Right lung (tissue), 10 donors: ENCODE data around the gene SMYD1. TPM values are rescaled to one million over a fixed set of nuclear protein-coding genes. Genes with fewer than 3 reads are reported as not detected.
A peak's percentile ranks its signal among the peaks of the same experiment; 100 is the strongest.
"Not testable (repeated sequence)": the region's sequence is repeated elsewhere in the genome, so short reads cannot be mapped to it uniquely, and the experiment has no call there.

ENCODE experiments used
- DNase-seq, 2 donors: peaks; one replicate each; pipeline ENCODE4 v3.0.0-alpha.2; 2013
- long read RNA-seq, 8 donors: transcript quantifications; one replicate each; lab custom pipeline, GENCODE V29; 2026
- polyA plus RNA-seq, 5 donors: library from polyadenylated mRNA; unstranded; fragments of 120-200 nt; gene quantifications; one replicate each; pipeline versions ENCODE4 v1.2.1 to v1.2.3, GENCODE V29; 2013; ENCODE audit warnings: inconsistent platforms in 1 of 5, low replicate concordance in 1 of 5; ENCODE audit not compliant: insufficient read length in 5 of 5, insufficient read depth in 1 of 5

Gene SMYD1
- polyA plus RNA-seq: 10 to 100 TPM in 1 of 5 donors, under 1 TPM in 3, not detected in 1; 0.06 to 10.6 (median 0.28) TPM
- long read RNA-seq, donor 1: 0 reads
- long read RNA-seq, donor 2: 0 reads
- long read RNA-seq, donor 3: 0 reads
- long read RNA-seq, donor 4: 0 reads
- long read RNA-seq, donor 5, full-length matches to known transcripts: 1 of 1 reads
- long read RNA-seq, donor 5, partial matches to known transcripts: 0 of 1 reads
- long read RNA-seq, donor 5, other reads (novel, unspliced or antisense): 0 of 1 reads
- long read RNA-seq, donor 6: 0 reads
- long read RNA-seq, donor 7, full-length matches to known transcripts: 1 of 1 reads
- long read RNA-seq, donor 7, partial matches to known transcripts: 0 of 1 reads
- long read RNA-seq, donor 7, other reads (novel, unspliced or antisense): 0 of 1 reads
- long read RNA-seq, donor 8: 0 reads

DNA sequence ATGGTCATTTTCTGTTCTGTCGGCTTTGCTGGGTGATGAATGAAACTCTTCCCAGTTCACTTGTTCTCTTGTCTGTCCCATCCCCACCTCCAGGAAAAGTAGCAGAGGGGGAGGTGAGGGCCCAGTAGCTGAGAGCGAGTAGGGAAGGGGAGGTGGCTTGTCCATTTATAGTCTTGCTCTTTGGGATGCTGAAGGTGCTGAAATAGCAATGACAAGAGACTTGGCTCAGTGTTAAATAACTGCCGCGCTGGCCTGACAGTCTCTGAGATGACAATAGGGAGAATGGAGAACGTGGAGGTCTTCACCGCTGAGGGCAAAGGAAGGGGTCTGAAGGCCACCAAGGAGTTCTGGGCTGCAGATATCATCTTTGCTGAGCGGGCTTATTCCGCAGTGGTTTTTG, at the start of gene SMYD1:
Gene SMYD1 (plus strand): TSS at position 228 of the 400 bp plus-strand sequence. CDS start 40 bp downstream, at position 268.
- DNase-seq: no peak

DNA sequence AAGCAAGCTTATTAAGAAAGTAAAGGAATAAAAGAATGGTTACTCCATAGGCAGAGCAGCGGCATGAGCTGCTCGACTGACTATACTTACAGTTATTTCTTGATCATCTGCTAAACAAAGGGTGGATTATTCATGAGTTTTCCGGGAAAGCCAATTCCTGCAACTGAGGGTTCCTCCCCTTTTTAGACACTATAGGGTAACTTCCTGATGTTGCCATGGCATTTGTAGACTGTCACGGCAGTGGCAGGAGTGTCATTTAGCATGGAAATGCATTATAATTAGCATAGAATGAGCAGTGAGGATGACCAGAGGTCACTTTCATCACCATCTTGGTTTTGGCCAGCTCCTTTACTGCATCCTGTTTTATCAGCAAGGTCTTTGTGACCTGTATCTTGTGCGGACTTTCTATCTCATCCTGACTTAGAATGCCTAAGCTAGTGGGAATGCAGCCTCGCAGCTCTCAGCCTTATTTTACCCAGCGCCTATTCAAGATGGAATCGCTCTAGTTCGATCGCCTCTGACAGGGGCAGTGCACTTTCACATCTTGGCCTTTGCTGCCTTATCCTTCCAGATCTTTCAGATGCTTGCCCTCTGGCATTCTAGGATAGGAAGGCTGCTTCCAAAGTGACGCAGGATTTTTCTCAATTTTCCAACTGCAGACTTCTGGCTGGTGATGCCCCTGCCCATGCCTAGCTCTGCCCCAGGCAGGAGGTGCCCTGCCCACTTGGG, 49.4 kb upstream of the SMYD1 start:
- DNase-seq: not testable (repeated sequence)

DNA sequence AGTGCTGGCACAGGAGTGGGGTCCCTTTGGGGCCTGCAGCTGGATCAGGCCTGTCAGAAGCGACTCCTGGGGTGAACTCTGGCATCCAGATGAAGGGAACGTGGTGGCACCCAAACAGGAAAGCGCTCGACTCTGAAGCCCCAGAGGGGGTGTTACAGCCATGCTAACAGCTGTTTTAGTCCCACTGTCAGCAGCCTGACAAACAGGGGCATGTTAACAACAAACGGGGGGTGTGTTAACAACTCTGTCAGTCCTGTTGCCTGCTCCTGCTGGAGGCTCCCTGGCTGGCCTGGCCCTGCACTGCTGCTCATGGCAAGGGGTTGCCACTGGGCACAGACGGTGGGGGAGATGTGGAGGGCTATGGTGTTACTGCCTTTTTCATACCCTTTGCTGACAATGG, 48.7 kb upstream of the SMYD1 start:
- no peak for DNase-seq

DNA sequence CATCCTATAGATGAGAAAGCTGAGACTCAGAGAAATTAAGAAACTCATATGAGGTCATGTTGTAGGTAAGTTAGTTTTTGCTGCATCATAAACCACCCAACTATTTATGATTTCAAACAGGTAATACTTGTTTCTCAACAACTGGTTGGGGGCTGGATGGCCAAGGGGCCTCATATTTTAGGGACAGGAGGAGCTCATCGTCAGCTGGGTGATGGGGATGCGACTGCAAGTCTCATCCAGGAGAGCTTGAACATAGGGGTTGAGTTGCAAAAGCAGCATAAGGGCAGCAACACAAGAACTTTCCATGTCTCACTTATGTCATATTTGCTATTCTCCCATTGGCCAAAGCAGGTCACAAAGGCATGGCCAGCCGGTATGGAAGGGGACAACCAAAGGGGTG, 47.6 kb upstream of the SMYD1 start:
- DNase-seq: no peak

DNA sequence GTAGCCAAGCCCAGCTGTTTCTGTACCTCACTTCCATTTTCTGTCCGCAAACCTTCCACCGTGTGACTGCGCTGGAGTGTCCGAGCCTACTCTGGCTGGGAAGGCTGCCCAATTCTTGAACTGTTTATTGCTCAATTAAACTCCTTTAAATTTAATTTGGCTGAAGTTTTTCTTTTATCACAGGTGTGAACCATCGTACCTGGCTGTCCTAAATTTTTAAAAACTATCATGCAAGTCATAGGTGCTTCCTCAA, 45.0 kb upstream of the SMYD1 start:
- DNase-seq: no peak

DNA sequence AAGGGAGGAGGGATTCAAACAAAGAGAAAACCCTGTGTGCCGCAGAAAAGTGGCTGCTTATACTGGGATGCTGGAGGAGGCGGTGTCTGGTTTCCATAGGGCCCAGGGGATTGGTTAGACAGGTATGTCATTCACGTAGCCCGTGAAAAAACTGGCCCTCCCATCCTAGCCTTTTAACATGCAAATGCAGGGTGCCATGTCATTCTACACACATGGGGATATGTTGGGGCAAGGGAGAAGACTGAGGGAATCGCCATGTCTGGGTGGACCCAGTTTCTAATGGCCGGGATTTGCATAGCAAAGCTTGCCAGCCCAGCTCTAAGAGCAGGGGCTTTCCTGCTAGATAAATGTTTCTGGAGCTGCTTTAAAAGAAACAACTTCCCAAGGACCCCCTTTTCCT, 43.1 kb upstream of the SMYD1 start:
- DNase-seq: no peak

DNA sequence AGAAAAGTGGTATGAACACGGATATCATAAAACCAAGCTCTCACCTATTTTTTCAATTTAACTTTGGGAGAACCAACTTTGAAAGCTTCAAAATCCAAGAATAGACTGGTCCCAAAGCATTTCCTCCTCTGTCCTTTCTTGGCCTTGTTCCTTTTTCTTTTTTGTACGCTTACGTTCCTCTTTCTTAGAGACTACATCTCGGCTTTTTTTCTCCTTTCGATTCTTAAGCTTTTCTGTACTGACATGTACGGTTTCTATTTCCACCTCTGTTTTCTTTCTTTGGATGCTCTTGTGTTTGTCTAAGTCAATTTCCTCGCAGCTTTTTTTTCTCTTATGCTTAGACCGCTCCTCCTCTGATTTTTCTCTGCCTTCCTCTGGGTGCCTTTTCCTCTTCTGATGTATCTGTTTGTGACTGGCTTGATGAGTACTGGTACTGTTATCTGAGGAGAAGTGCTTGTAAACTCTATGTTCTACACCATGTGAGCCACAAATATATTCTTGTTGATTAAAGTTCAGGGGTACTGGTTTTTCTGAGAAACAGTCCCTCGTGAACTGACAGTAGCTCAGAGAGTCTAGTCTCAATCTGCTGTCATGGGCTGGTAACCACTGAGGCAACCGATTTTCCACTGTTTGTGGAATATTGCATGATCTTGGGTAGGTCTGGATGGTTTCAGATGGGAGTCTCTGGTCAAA, 39.8 kb upstream of the SMYD1 start:
- DNase-seq: no peak

DNA sequence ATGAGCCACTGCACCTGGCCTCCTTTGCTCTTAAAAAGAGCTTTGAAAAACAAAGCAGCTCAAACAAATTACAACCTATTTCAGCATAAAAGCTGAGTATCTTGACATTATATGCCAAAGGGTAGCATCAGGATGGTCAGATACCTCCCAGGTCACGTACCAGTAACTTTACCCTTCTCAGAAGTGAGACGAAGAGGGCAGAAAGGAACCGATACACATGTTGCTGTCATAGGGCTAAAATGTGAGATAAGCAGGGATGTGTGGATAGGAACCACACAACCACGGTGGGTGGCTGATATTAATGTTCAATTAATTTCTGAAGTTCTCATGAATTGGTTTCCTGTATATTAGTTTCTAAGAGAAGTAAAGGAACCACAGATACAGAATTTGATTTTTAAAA, 38.7 kb upstream of the SMYD1 start:
- no peak for DNase-seq

DNA sequence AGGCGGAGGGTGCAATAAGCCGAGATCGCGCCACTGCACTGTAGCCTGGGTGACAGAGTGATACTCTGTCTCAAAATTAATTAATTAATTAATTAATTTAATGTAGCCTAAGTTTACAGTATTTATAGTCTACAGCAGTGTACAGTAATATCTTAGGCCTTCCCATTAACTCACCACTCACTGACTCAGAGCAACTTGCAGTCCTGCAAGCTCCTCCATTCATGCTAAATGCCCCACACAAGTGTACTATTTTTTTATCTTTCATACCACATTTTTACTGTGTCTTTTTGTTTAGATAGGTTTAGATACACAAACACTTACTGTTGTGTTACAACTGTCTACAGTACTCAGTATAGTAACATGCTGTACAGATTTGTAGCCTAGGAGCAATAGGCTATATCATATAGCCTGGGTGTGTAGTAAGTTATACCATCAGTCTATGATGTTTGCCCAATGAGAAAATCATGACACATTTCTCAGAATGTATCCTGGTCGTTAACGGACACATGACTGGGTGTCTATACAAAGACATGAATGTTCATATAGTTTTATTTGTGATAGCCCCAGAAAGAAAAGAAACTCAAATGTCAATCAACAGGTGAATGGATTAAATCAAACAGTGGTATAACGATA, 35.4 kb upstream of the SMYD1 start:
- DNase-seq: no peak

DNA sequence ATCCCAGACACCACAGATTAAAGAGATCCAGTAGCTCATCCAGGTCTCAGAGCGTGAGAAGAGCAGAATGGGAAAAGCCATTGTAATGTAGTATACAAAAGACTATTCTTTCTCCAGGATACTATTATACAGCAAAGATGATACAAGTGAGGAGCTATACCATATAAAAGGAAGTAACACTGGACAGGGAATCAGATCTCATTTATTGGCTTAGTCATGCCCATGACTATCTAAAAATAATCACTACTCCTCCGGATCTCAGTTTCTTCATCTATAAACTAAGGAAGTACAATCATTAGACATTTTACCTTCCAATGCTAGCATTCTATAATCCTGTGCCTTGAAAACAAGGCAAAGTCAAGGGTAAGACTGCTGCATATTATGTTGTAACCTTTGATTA, 31.4 kb upstream of the SMYD1 start:
- DNase-seq: no peak

DNA sequence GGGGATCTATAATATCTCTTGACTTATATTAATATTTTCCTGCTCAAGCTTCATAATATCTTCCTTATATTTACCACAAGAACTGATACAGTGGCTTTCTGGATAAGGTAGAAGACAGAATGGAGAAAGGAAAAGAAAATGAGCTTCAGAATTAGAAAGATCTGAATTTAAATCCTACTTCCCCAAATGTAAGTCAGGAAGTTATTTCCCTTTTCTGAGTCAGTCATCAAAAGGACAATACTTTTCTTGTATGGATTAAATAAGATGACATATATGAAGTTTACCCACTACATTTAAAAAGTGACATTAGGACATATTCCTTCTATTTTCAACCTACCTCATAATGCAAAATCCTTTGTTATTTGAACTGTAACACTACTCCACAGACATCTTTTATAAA, 31.0 kb upstream of the SMYD1 start:
- no peak for DNase-seq

DNA sequence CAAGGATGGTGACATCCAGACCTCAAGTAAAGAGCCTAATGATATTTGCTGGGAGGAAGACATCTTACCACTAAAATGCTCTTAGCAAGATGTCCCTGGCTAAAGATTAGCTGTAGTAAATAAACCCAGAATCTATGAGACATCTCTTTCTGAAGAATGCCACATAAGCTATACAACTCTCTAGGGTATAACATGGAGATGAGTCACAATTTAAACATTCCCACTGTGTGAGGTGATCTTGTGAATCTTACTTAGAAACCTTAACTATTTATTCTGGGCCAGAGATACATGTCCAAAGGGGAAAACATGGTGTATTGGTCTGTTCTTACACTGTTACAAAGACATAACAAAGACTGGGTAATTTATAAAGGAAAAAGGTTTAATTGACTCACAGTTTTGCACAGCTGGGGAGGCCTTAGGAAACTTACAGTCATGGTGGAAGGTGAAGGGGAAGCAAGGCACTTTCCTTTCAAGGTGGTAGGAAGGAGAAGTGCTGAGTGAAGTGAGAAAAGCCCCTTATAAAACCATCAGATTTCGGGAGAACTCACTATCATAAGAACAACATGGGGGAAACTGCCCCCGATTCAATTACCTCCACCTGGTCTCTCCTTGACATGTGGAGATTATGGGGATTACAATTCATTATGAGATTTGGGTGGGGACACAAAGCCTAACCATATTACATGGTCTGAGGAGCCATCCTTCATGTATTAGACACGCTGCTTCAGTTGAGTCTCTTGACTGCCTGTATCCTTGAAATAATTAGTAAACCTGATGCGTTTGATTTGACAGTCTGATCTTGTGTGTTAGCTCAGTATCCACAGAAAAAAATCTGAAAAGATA, 29.1 kb upstream of the SMYD1 start:
- DNase-seq: no peak

DNA sequence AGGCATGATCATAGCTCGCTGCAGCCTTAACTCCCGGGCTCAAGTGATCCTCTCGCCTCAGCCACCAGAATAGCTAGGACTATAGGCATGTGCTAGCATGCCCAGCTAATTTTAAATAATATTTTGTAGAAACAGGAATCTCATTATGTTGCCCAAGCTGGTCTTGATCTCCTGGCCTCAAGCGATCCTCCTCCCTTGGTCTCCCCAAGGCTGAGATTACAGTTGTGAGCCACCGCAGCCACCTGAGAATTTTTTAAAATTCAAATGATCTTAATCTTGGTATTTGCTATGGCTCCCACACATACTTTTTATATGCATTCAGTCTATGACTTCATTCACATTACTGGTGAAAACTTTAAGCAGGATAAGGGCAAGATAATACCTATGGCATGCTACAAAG, 25.1 kb upstream of the SMYD1 start:
- DNase-seq: no peak

DNA sequence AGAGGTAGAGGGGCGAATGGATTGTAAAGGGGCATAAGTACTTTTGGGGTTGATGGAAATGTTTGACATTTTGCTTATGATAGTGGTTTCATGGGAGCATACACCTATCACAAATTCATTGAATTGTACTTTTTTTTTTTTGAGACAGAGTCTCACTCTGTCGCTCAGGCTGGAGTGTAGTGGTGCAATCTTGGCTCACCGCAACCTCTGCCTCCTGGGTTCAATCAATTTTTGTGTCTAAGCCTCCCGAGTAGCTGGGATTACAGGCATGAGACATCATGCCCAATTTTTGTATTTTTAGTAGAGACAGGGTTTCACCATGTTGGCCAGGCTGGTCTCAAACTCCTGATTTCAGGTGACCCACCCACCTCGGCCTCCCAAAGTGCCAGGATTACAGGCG, 22.1 kb upstream of the SMYD1 start:
- DNase-seq: not testable (repeated sequence)

DNA sequence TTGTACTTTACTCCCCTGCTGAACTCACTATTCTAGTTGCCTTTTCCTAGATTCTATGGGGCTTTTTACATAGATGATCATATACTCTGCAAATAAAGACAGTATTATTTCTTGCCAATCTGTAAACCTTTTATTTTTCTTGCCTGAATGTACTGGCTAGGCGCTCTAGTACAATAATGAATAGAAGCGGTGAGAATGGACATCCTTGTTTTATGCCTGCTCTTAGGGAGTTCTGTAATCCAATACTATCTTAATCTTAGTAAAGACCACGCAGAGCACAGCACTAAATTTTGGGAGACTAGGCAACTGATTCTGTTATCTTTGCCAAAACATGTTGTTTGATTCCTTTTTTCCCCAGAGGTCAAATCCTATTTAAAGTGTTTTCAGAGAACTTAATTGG, 19.1 kb upstream of the SMYD1 start:
- no peak for DNase-seq

DNA sequence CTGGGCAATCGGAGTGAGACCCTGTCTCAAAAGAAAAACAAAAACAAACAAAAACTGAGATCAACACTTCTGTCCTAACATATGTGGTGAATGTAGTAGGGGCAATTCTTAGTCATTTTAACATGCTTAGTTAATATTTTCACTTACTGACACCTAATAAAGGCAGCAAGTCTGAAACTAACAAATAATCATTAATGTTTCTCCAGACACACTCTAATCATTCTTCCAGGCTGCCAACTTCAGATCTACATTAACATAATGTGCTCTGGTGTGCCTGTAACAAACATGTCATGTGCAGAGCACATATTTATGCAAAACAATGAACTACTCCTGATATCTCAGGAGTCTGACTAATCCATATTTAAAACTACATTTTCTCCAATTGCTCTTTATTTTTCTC, 18.0 kb upstream of the SMYD1 start:
- DNase-seq: no peak

DNA sequence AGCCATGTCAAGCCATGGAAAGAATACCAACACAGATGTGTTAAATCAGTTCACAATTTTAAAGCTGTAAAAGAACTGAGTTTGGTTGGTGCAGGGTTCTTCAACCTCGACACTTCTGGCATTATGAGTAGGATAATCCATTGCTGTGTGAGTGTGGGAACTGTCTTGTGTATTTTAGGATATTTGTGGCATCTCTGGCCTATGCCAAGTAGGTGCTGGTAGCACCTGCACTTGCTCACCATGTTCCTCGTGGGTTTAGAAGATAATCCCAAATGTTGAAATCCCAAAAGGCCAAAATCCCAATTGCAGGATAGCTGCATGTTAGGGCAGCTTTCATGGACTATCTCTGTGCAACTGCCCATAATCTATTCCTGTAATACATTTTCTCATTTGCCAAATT, 15.8 kb upstream of the SMYD1 start:
- DNase-seq: no peak

DNA sequence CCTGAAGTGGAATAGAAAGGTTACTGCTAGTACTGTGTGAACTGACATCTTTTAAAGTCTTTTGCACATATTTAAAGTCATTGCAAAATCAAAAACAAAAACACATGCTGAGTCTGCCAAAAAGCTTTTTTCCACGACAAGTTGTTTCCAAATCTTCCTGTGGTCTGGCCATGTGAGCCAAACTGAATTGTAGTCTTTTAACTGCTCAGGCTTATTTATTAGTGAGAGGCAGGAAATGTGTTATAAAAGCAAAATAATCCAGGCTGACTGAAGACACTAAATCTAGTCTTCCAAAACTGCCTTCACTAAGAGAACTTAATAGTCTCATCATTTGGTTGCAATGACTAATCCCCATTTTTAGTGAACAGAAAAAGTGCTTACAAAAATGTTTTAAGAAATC, 14.3 kb upstream of the SMYD1 start:
- peak; percentile 69 to 80 for DNase-seq

DNA sequence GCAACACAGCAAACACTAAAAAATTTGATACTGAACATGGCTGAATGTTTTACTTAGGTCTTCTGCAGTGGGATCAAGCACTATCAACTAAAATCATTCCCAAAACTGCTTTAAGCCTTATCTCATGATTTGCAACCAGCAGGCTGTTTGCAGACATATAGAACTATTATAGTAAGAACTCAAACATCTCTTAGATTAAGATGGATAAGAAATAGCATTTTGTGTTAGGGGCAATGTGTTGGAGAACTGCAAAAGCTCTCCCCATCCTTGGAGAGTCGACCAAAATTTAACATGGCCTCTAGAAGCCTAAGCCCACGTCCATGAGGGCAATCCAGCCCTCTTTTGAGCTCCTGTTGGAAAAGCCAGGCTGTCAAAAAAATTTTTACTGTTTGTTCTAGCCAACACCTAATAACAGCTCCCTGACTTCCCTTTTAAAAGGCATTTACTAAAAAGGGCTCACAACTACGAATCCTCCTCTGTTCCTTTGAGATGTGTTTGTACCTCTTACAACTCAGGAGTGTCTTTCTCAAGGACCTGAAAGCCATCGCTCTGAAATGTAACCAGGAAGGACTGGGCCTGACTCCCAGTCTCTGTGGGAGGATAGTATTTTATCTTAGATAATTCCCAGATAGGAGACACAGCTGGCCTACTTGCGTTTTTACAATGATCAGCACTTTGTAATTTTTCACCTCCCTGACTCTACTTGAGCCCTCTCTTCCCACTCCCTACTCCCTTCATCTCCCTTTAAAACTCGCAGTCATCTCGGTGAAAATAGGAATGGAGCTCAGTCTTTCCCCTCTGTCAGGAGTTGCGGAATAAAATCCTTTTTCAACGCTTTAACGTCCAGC, 13.5 kb upstream of the SMYD1 start:
- no peak for DNase-seq

DNA sequence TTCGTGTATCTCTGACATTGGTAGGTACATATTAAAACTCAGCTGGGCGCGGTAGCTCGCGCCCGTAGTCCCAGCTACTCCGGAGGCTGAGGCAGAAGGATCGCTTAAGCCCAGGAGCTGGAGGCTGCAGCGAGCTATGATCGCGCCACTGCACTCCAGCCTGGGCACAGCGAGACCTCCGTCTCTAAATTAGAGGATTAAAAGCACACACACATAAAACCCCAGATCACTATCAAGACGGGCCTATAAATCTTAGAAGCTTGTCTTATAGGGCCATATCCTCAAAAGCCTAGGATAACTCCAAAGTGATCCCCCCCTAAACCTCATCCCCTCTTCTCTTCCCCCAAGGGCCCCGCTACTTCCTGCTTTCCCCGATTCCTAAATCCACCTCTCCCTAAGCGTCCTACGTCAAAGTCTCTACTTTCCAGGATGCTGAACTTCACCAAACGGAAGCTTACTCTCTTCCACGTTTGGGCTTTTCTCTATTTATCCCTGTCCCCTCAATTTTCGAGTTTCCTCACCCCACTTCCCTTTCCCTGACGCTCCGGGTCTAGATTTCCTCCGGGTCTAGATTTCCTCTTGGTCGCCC, 12.7 kb upstream of the SMYD1 start:
- DNase-seq: peak; percentile 35 to 45
